CD4-positive, alpha-beta memory T cell (primary cell): ENCODE measurements around the gene TARM1. TPM values are rescaled to one million over a fixed set of nuclear protein-coding genes. Genes with fewer than 3 reads are reported as not detected.

Source experiments
- CTCF ChIA-PET: fragments of 350-600 bp; sonication (Branson Sonifier 250); formaldehyde crosslinking; loops from one replicate; lab custom pipeline; 2021; ENCODE audit warnings: inconsistent platforms; ENCODE audit not compliant: partially characterized antibody; lab: Charles Lee
- POLR2A ChIA-PET: fragments of 350-600 bp; sonication (Branson Sonifier 250); formaldehyde crosslinking; loops from one replicate; lab custom pipeline; 2021; ENCODE audit not compliant: partially characterized antibody; lab: Charles Lee
- DNase-seq, 5 donors: peaks; one replicate each; pipeline versions ENCODE4 v3.0.0 to v3.0.0-alpha.2; 2020 to 2022; ENCODE audit warnings: mixed read lengths in 1 of 5
- H3K27ac ChIP-seq: one replicate; pipeline ENCODE4 v1.7.0; 2013; ENCODE audit warnings: low read depth, low read length
- H3K27me3 ChIP-seq: 2 replicates; pipeline ENCODE4 v1.7.0; 2013; ENCODE audit warnings: mild to moderate bottlenecking, low read length, moderate library complexity; ENCODE audit not compliant: insufficient read depth
- H3K36me3 ChIP-seq: 2 replicates; pipeline ENCODE4 v1.7.0; 2013; ENCODE audit warnings: mild to moderate bottlenecking, low read length, moderate library complexity; ENCODE audit not compliant: insufficient read depth
- H3K4me1 ChIP-seq: 2 replicates; pipeline ENCODE4 v1.7.0; 2013; ENCODE audit warnings: mild to moderate bottlenecking, low read length, moderate library complexity; ENCODE audit not compliant: insufficient read depth
- H3K4me3 ChIP-seq, 2 donors: one replicate each; pipeline ENCODE4 v1.7.0; 2013; ENCODE audit warnings: low read length in 2 of 2, mild to moderate bottlenecking in 1 of 2
- H3K9me3 ChIP-seq, 2 donors: one replicate each; pipeline ENCODE4 v1.7.0; 2013; ENCODE audit warnings: low read length in 2 of 2, control low read depth in 1 of 2; ENCODE audit not compliant: control insufficient read depth in 1 of 2
- H3K27ac Mint-ChIP-seq, 7 donors: one replicate each; pipeline ENCODE4 v1.8.0; 2020 to 2021; ENCODE audit warnings: mixed read lengths in 7 of 7, mild to moderate bottlenecking in 6 of 7, inconsistent platforms in 3 of 7, moderate library complexity in 3 of 7
- H3K27me3 Mint-ChIP-seq, 2 donors: one replicate each; pipeline ENCODE4 v1.8.0; 2020 to 2021; ENCODE audit warnings: mixed read lengths in 2 of 2
- H3K36me3 Mint-ChIP-seq, 2 donors: one replicate each; pipeline ENCODE4 v1.8.0; 2020 to 2021; ENCODE audit warnings: mixed read lengths in 2 of 2, inconsistent platforms in 1 of 2, mild to moderate bottlenecking in 1 of 2
- H3K4me1 Mint-ChIP-seq, 4 donors: one replicate each; pipeline ENCODE4 v1.8.0; 2020 to 2021; ENCODE audit warnings: mixed read lengths in 4 of 4, mild to moderate bottlenecking in 1 of 4
- H3K4me3 Mint-ChIP-seq, 8 donors: one replicate each; pipeline ENCODE4 v1.8.0; 2020 to 2021; ENCODE audit warnings: mixed read lengths in 8 of 8, mild to moderate bottlenecking in 7 of 8, moderate library complexity in 6 of 8, inconsistent platforms in 3 of 8
- H3K9me3 Mint-ChIP-seq, 8 donors: one replicate each; pipeline ENCODE4 v1.8.0; 2020 to 2021; ENCODE audit warnings: mixed read lengths in 8 of 8, mild to moderate bottlenecking in 5 of 8, inconsistent platforms in 3 of 8, moderate library complexity in 1 of 8
- intact Hi-C: fragments of 100-400 bp; cut with micrococcal nuclease; formaldehyde crosslinking; loops from one replicate; pipeline ENCODE4 v1.15.1; 2023
- polyA plus RNA-seq, 2 donors: library from polyadenylated mRNA; unstranded; fragments of 300-500 nt; fragmentation: Illumina TruSeq; gene quantifications; one replicate each; pipeline ENCODE4 v1.2.3, GENCODE V29; 2021
- total RNA-seq, 2 experiments: library from RNA; stranded (reverse); gene quantifications; one replicate each; pipeline ENCODE4 v1.2.3, GENCODE V29; 2021

TARM1 gene
- total and polyA plus RNA-seq, 4 experiments from 2014 or later: not detected

DNA sequence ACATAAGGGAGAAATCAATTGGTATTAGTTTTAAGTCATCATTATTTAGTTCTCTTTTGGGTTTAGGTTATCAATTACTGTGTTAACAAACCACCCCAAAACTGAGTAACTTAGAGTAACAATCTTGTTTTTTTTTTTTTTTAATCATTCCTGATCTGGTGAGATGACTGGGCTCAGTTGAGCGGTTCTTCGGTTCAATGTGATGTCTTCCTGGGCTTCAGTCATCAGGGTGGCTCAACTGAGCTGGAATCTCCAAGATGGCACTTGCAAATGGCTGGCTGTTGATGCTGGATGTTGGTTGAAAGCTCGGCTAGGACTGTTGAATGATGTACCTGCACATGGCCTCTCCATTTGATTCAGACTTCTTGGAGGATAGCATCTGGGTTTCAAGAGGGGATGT is 3.2 kb upstream of the TARM1 start:
- H3K9me3 Mint-ChIP-seq: peaks cover 0 to 27% (median 15%) of the 10 kb centered on the region in 8 donors
- Histone ChIP-seq H3K4me3 (no peak overlapping the region), H3K4me1 (no peaks in the 10 kb centered on the region), H3K27me3 (no peaks in the 10 kb centered on the region), H3K9me3 (peaks cover 0 to 4% of the 10 kb centered on the region in 2 donors), H3K27ac (no peak overlapping the region), H3K36me3 (no peaks in the 10 kb centered on the region)
- intact Hi-C loops: no loop called here
- H3K4me3 Mint-ChIP-seq: no peak overlapping the region
- no peak for DNase-seq
- H3K27me3 Mint-ChIP-seq: peaks cover 0 to 7% of the 10 kb centered on the region in 2 donors
- CTCF ChIA-PET: no interaction called here
- H3K4me1 Mint-ChIP-seq: no peaks in the 10 kb centered on the region
- no peak overlapping the region for H3K27ac Mint-ChIP-seq
- POLR2A ChIA-PET: no interaction called here
- peaks cover 0 to 2% of the 10 kb centered on the region in 2 donors for H3K36me3 Mint-ChIP-seq

DNA sequence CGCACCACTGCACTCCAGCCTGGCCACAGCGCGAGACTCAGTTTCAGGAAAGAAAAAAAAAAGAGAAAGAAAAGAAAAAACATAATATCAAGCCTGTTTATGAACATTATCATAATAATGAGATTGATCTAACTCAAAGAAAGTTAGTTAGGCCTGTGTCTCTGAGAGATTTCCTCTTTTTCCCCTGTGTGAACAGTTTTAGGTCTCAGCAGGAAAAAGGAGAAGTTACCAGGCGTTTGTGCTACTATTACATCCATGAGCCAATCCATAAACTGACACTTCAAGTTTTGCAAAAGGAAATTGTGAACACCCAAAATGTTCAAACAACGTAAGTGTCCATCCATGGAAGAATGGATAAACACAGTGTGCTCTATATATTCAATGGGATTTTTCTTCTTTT is 3.8 kb downstream of the TARM1 start:
- Mint-ChIP-seq H3K9me3 (peaks cover 0 to 21% (median 7%) of the 10 kb centered on the region in 8 donors), H3K27me3 (peaks cover 0 to 2% of the 10 kb centered on the region in 2 donors), H3K4me3 (no peak overlapping the region), H3K36me3 (no peaks in the 10 kb centered on the region), H3K27ac (no peak overlapping the region), H3K4me1 (no peaks in the 10 kb centered on the region)
- no peaks in the 10 kb centered on the region for H3K27me3 ChIP-seq
- POLR2A ChIA-PET: no interaction called here
- H3K9me3 ChIP-seq: peaks cover 0 to 4% of the 10 kb centered on the region in 2 donors
- intact Hi-C loops: no loop called here
- CTCF ChIA-PET: no interaction called here
- no peak for DNase-seq
- H3K4me1 ChIP-seq: no peaks in the 10 kb centered on the region
- no peak overlapping the region for H3K27ac ChIP-seq
- H3K4me3 ChIP-seq: no peak overlapping the region
- H3K36me3 ChIP-seq: no peaks in the 10 kb centered on the region

DNA sequence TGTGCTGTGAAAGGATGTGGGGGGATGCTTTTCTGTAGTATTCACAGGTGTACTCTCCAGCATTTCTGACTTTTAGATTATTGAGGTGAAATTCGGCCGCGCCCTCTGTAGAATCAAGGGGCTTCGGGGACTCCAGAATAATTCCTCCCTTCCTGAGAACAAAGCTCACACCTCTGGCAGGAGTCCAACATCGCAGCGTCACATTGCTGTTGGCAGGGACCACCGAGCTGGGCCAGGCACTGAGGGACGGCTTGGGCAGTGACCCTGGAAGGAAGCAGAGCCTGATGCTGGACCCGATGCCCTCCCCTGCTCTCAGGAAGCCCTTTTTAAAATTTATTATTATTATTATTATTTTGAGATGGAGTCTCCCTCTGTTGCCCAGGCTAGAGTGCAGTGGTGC is 6.3 kb downstream of the TARM1 start:
- intact Hi-C loops: no loop called here
- no peaks in the 10 kb centered on the region for H3K4me1 ChIP-seq
- DNase-seq: no peak
- H3K9me3 Mint-ChIP-seq: peaks cover 0 to 6% (median 1%) of the 10 kb centered on the region in 8 donors
- no peak overlapping the region for H3K27ac Mint-ChIP-seq
- no peak overlapping the region for H3K27ac ChIP-seq
- H3K36me3 ChIP-seq: no peaks in the 10 kb centered on the region
- ChIA-PET POLR2A (no interaction called here), CTCF (no interaction called here)
- no peaks in the 10 kb centered on the region for H3K27me3 ChIP-seq
- no peaks in the 10 kb centered on the region for H3K9me3 ChIP-seq
- H3K4me1 Mint-ChIP-seq: no peaks in the 10 kb centered on the region
- H3K4me3 Mint-ChIP-seq: no peak overlapping the region
- no peaks in the 10 kb centered on the region for H3K36me3 Mint-ChIP-seq
- no peak overlapping the region for H3K4me3 ChIP-seq
- H3K27me3 Mint-ChIP-seq: peaks cover 2 to 4% of the 10 kb centered on the region in 2 donors

DNA sequence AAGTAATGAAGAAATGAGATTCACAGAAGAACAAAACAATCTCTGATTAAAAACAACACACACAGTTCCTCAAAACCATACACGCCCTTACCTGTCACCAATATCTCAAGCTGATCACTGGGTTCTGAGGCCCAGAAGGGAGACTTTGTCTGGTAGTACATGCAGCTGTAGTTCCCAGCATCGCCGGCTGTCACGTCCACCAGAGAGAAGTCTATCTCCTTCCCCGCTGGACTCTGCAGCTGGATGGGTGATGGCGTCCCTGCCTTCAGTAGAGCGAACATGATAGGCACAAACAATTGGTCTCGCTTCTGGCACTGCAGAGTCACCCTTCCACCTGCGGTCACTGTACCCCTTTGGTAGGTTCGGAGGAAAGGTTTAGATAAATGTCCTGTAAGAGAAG is 7.3 kb downstream of the TARM1 start:
- Histone ChIP-seq H3K4me1 (no peaks in the 10 kb centered on the region), H3K9me3 (no peaks in the 10 kb centered on the region), H3K27me3 (no peaks in the 10 kb centered on the region), H3K27ac (no peak overlapping the region), H3K4me3 (no peak overlapping the region), H3K36me3 (no peaks in the 10 kb centered on the region)
- DNase-seq: no peak
- intact Hi-C loops: no loop called here
- Mint-ChIP-seq H3K4me1 (no peaks in the 10 kb centered on the region), H3K27me3 (peaks cover 4 to 6% of the 10 kb centered on the region in 2 donors), H3K9me3 (peaks cover 0 to 7% (median under 1%) of the 10 kb centered on the region in 8 donors), H3K27ac (no peak overlapping the region), H3K4me3 (no peak overlapping the region), H3K36me3 (no peaks in the 10 kb centered on the region)
- ChIA-PET POLR2A (no interaction called here), CTCF (no interaction called here)

DNA sequence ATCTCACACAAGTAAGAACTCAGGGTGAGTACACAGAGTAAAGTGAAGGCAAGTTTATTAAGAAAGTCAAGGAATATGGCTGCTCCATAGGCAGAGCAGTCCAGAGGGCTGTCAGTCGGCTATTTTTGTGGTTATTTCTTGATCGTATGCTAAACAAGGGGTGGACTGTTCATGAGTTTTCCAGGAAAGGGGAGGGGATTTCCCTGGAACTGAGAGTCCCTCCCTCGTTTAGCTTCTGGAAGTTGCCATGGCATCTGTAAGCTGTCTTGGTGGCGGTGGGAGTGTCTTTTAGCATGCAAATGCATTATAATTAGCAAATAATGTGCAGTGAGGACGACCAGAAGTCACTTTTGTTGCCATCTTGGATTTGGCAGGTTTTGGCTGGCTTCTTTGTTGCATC is 11.7 kb downstream of the TARM1 start:
- Mint-ChIP-seq H3K4me3 (no peak overlapping the region), H3K9me3 (peaks cover 0 to 5% (median under 1%) of the 10 kb centered on the region in 8 donors), H3K27me3 (peaks cover 10 to 12% of the 10 kb centered on the region in 2 donors), H3K36me3 (no peaks in the 10 kb centered on the region), H3K27ac (no peak overlapping the region), H3K4me1 (no peaks in the 10 kb centered on the region)
- Histone ChIP-seq H3K27me3 (no peaks in the 10 kb centered on the region), H3K27ac (no peak overlapping the region), H3K9me3 (no peaks in the 10 kb centered on the region), H3K4me1 (no peaks in the 10 kb centered on the region), H3K36me3 (no peaks in the 10 kb centered on the region), H3K4me3 (no peak overlapping the region)
- intact Hi-C loops: no loop called here
- CTCF ChIA-PET: interaction anchor here (1.1 kb wide), 1 partner anchor 276 kb away, joined by 3 read pairs; no protein-coding TSS in a partner anchor
- no peak for DNase-seq
- POLR2A ChIA-PET: no interaction called here

DNA sequence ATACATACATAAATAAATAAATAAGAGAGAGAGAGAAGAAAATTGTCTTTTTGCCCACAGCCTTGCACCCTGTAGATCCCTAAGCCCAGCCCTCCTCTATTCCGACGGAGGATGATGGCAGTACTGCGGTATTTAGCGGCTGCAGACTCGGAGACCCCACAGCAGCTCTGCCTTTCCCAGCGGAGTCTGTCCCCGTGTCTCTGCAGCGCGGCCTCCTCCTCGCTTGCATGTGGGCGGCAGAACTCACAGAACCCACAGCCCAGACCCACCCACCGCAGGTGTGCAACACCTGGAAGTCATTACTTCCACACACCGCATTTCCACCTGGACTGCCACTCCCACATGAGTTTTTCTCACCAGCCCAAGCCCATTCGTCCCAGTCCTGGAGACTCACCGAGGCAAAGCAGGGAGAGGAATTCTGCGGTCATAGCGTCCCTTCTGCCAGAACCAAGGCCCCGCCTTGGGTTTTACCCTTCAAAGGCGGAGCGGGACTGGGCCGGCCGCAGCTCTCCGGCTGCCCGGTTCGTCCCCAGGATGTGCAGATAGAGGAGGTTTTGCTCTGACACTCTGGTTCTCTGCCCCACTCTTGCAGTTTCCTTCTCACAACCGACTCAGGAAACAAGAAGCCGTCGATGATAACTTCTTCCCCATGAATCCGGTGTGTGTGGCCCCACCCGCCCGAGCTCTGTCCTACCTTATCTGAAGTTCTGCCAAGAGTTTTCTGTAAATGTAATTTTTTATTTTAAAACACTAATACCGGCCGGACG is 17.6 kb downstream of the TARM1 start, which contains the start of gene VSTM1:
Gene VSTM1, minus strand, starts transcription at position 548 of the 767 bp plus-strand sequence. Its CDS starts 120 bp downstream, at position 428.
- CTCF ChIA-PET: no interaction called here
- DNase-seq: no peak
- Mint-ChIP-seq H3K4me1 (no peaks in the 10 kb centered on the region), H3K36me3 (no peaks in the 10 kb centered on the region), H3K27ac (no peak within 1 kb of the TSS), H3K4me3 (no peak within 1 kb of the TSS), H3K27me3 (peaks cover 13 to 14% of the 10 kb centered on the region in 2 donors), H3K9me3 (no peaks in the 10 kb centered on the region)
- no peaks in the 10 kb centered on the region for H3K36me3 ChIP-seq
- H3K27ac ChIP-seq: no peak within 1 kb of the TSS
- no peak within 1 kb of the TSS for H3K4me3 ChIP-seq
- no peaks in the 10 kb centered on the region for H3K4me1 ChIP-seq
- H3K27me3 ChIP-seq: no peaks in the 10 kb centered on the region
- no peaks in the 10 kb centered on the region for H3K9me3 ChIP-seq
- intact Hi-C loops: no loop called here
- POLR2A ChIA-PET: no interaction called here

DNA sequence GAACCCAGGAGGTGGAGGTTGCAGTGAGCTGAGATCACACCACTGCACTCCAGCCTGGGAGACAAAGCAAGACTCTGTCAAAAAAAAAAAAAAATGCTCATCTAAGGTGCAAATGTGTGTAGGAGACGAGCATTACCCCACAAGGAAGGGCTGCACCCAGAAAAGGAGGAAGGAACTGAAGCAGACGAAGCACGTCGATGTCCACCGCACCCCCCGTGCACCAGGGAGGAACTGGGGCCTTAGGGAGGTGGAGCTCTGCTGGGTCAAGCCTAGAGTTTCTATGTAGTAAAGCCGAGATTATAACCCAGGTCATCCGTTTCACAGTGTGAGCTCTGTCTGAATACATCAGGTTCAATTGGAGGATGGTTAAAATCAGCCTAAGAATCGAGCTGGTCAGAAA is 18.5 kb downstream of the TARM1 start:
- H3K27me3 Mint-ChIP-seq: peaks cover 9 to 14% of the 10 kb centered on the region in 2 donors
- H3K4me3 ChIP-seq: no peak overlapping the region
- H3K4me1 Mint-ChIP-seq: no peaks in the 10 kb centered on the region
- no peaks in the 10 kb centered on the region for H3K4me1 ChIP-seq
- H3K9me3 ChIP-seq: no peaks in the 10 kb centered on the region
- no peak overlapping the region for H3K4me3 Mint-ChIP-seq
- ChIA-PET CTCF (no interaction called here), POLR2A (no interaction called here)
- H3K36me3 Mint-ChIP-seq: no peaks in the 10 kb centered on the region
- H3K27ac ChIP-seq: no peak overlapping the region
- no peaks in the 10 kb centered on the region for H3K9me3 Mint-ChIP-seq
- no peaks in the 10 kb centered on the region for H3K36me3 ChIP-seq
- no peak for DNase-seq
- H3K27ac Mint-ChIP-seq: no peak overlapping the region
- intact Hi-C loops: no loop called here
- no peaks in the 10 kb centered on the region for H3K27me3 ChIP-seq
